PC-3 (cell line): ENCODE data around the gene MLST8.

ENCODE experiments used
- EZH2 ChIP-seq: fragments of 300-600 bp; sonication (generic); IDR thresholded peaks from one replicate; pipeline ENCODE4 v1.6.1; 2017; ENCODE audit warnings: antibody characterized with exemption, mild to moderate bottlenecking, low read length; ENCODE audit not compliant: unreplicated experiment
- TF ChIP-seq, protein P1 (sequence below): fragments of 300-600 bp; sonication (generic); conservative IDR thresholded peaks from 2 replicates; pipeline ENCODE4 v1.5.1; 2017; ENCODE audit warnings: antibody characterized with exemption, low read depth, mild to moderate bottlenecking, low read length

- TF ChIP-seq, protein P1, sequence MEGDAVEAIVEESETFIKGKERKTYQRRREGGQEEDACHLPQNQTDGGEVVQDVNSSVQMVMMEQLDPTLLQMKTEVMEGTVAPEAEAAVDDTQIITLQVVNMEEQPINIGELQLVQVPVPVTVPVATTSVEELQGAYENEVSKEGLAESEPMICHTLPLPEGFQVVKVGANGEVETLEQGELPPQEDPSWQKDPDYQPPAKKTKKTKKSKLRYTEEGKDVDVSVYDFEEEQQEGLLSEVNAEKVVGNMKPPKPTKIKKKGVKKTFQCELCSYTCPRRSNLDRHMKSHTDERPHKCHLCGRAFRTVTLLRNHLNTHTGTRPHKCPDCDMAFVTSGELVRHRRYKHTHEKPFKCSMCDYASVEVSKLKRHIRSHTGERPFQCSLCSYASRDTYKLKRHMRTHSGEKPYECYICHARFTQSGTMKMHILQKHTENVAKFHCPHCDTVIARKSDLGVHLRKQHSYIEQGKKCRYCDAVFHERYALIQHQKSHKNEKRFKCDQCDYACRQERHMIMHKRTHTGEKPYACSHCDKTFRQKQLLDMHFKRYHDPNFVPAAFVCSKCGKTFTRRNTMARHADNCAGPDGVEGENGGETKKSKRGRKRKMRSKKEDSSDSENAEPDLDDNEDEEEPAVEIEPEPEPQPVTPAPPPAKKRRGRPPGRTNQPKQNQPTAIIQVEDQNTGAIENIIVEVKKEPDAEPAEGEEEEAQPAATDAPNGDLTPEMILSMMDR = no peak
- TF ChIP-seq EZH2 = no peak
Measured at GRCh38 chr16:2200313-2200712, 4.9 kb upstream of the MLST8 start.
